ENCODE measurements around the gene DAGLA. TPM values are rescaled to one million over a fixed set of nuclear protein-coding genes. Genes with fewer than 3 reads are reported as not detected.

The DAGLA gene
- total and polyA plus RNA-seq, 2 of the 13 experiments (the other 11 are each of a cell fraction or from before 2014, with no cell fraction given): 2.6 to 3.9 TPM

DNA sequence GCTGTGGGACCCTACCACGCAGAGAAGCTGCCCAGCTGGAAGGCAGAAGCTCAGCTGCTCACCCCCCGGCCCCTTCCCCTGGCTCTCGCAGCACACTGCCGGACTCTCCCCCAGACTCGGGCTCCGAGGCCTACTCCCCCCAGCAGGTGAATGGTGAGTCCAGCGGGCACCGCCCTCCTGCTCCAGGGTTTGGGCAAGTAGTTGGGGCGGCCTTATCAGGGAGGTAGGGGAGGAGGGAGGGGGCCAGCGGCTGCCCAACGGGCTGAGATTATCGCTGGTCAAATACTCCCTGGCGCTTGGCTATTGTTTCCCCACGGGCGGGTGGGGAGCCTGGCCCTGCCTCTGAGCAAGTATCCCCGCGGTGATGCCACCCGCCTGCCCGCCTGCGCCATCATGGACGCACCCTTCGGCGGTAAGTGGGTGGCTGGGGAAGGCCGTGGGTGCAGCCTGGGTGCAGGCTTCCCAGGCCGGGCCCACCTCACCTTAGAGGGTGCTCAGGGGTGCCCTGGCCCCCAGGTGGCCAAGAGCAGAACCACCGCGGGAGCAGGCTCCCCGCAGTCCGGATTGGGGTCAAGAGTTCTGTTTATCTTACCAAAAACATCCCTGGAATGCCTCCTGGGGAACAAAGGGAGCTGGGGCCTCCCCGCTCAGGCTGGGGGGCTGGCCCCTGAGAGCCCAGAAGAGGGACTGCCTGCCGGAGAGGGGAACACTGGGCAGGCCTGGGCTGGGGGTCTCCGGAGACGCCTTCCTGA is 89.2 kb downstream of the DAGLA start (continued):
- TF ChIP-seq ZNF292 (CRISPR knock-in tag; IDR thresholded peaks at IDR 0.05; ENCODE audit: borderline replicate concordance, low read depth) (no peak), ZFP90 (CRISPR knock-in tag; IDR thresholded peaks at IDR 0.05; ENCODE audit: borderline replicate concordance) (0 out of 2 replicates have a peak, but pooled peaks have one; percentile 70), HOXA3 (CRISPR knock-in tag; IDR thresholded peaks at IDR 0.05) (peak; percentile 67; the same call in 1 of the 2 replicates), ZNF564 (CRISPR knock-in tag; IDR thresholded peaks at IDR 0.05) (no peak), NRL (CRISPR knock-in tag; IDR thresholded peaks at IDR 0.05; ENCODE audit: borderline replicate concordance) (no peak; the same call in 1 of the 2 replicates), POLR2G (IDR thresholded peaks at IDR 0.05; ENCODE audit: low read depth, low read length) (peak; percentile 43; the same call in 1 of the 2 replicates), EZH2 (conservative IDR thresholded peaks at IDR 0.05; ENCODE audit: low read depth, low read length) (no peak), REL (CRISPR knock-in tag; conservative IDR thresholded peaks at IDR 0.05) (no peak), NFYC (CRISPR knock-in tag; IDR thresholded peaks at IDR 0.05) (peak; percentile 20; the same call in 1 of the 2 replicates)
- TF ChIP-seq, protein P1, sequence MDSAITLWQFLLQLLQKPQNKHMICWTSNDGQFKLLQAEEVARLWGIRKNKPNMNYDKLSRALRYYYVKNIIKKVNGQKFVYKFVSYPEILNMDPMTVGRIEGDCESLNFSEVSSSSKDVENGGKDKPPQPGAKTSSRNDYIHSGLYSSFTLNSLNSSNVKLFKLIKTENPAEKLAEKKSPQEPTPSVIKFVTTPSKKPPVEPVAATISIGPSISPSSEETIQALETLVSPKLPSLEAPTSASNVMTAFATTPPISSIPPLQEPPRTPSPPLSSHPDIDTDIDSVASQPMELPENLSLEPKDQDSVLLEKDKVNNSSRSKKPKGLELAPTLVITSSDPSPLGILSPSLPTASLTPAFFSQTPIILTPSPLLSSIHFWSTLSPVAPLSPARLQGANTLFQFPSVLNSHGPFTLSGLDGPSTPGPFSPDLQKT (CRISPR knock-in tag; IDR thresholded peaks at IDR 0.05; ENCODE audit: borderline replicate concordance): no peak
- TF ChIP-seq, protein P2, sequence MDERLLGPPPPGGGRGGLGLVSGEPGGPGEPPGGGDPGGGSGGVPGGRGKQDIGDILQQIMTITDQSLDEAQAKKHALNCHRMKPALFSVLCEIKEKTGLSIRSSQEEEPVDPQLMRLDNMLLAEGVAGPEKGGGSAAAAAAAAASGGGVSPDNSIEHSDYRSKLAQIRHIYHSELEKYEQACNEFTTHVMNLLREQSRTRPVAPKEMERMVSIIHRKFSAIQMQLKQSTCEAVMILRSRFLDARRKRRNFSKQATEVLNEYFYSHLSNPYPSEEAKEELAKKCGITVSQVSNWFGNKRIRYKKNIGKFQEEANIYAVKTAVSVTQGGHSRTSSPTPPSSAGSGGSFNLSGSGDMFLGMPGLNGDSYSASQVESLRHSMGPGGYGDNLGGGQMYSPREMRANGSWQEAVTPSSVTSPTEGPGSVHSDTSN (CRISPR knock-in tag; IDR thresholded peaks at IDR 0.05): no peak
- TF ChIP-seq, protein P3, sequence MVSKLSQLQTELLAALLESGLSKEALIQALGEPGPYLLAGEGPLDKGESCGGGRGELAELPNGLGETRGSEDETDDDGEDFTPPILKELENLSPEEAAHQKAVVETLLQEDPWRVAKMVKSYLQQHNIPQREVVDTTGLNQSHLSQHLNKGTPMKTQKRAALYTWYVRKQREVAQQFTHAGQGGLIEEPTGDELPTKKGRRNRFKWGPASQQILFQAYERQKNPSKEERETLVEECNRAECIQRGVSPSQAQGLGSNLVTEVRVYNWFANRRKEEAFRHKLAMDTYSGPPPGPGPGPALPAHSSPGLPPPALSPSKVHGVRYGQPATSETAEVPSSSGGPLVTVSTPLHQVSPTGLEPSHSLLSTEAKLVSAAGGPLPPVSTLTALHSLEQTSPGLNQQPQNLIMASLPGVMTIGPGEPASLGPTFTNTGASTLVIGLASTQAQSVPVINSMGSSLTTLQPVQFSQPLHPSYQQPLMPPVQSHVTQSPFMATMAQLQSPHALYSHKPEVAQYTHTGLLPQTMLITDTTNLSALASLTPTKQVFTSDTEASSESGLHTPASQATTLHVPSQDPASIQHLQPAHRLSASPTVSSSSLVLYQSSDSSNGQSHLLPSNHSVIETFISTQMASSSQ (IDR thresholded peaks at IDR 0.05; ENCODE audit: low read depth): no peak
- TF ChIP-seq, protein P3 (CRISPR knock-in tag; IDR thresholded peaks at IDR 0.05; ENCODE audit: borderline replicate concordance): peak; percentile 54; the same call in 1 of the 2 replicates
- TF ChIP-seq, protein P4, sequence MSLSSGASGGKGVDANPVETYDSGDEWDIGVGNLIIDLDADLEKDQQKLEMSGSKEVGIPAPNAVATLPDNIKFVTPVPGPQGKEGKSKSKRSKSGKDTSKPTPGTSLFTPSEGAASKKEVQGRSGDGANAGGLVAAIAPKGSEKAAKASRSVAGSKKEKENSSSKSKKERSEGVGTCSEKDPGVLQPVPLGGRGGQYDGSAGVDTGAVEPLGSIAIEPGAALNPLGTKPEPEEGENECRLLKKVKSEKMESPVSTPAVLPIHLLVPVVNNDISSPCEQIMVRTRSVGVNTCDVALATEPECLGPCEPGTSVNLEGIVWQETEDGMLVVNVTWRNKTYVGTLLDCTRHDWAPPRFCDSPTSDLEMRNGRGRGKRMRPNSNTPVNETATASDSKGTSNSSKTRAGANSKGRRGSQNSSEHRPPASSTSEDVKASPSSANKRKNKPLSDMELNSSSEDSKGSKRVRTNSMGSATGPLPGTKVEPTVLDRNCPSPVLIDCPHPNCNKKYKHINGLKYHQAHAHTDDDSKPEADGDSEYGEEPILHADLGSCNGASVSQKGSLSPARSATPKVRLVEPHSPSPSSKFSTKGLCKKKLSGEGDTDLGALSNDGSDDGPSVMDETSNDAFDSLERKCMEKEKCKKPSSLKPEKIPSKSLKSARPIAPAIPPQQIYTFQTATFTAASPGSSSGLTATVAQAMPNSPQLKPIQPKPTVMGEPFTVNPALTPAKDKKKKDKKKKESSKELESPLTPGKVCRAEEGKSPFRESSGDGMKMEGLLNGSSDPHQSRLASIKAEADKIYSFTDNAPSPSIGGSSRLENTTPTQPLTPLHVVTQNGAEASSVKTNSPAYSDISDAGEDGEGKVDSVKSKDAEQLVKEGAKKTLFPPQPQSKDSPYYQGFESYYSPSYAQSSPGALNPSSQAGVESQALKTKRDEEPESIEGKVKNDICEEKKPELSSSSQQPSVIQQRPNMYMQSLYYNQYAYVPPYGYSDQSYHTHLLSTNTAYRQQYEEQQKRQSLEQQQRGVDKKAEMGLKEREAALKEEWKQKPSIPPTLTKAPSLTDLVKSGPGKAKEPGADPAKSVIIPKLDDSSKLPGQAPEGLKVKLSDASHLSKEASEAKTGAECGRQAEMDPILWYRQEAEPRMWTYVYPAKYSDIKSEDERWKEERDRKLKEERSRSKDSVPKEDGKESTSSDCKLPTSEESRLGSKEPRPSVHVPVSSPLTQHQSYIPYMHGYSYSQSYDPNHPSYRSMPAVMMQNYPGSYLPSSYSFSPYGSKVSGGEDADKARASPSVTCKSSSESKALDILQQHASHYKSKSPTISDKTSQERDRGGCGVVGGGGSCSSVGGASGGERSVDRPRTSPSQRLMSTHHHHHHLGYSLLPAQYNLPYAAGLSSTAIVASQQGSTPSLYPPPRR (CRISPR knock-in tag; IDR thresholded peaks at IDR 0.05; ENCODE audit: borderline replicate concordance): no peak; the same call in 1 of the 2 replicates
- TF ChIP-seq, protein P5, sequence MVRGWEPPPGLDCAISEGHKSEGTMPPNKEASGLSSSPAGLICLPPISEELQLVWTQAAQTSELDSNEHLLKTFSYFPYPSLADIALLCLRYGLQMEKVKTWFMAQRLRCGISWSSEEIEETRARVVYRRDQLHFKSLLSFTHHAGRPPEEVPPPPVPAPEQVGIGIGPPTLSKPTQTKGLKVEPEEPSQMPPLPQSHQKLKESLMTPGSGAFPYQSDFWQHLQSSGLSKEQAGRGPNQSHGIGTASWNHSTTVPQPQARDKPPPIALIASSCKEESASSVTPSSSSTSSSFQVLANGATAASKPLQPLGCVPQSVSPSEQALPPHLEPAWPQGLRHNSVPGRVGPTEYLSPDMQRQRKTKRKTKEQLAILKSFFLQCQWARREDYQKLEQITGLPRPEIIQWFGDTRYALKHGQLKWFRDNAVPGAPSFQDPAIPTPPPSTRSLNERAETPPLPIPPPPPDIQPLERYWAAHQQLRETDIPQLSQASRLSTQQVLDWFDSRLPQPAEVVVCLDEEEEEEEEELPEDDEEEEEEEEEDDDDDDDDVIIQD (CRISPR knock-in tag; IDR thresholded peaks at IDR 0.05; ENCODE audit: low read depth): no peak
